Endothelial cell of umbilical vein (primary cell): Measurements from ENCODE around the gene DLEU7. TPM values are rescaled to one million over a fixed set of nuclear protein-coding genes. Genes with fewer than 3 reads are reported as not detected.

Experiments used
- BruUV-seq: library from RNA; stranded (reverse); fragments of 400-500 nt; replicated peaks from 2 replicates; lab custom pipeline; 2021; lab: Mats Ljungman, UMichigan
- CTCF ChIA-PET: fragments of 300-600, 350-600 bp; sonication (Branson Sonifier 250); formaldehyde crosslinking; loops from one replicate; lab custom pipeline; 2021; ENCODE audit warnings: antibody characterized with exemption, inconsistent platforms; lab: Charles Lee
- POLR2A ChIA-PET: fragments of 300-600, 350-600 bp; sonication (Branson Sonifier 250); formaldehyde crosslinking; loops from one replicate; lab custom pipeline; 2021; ENCODE audit warnings: antibody characterized with exemption, inconsistent platforms; lab: Charles Lee
- DNase-seq: peaks from one replicate; pipeline ENCODE4 v3.0.0-alpha.2; 2011; ENCODE audit warnings: low read depth, low spot score
- FAIRE-seq: peaks from 2 replicates; lab custom pipeline; 2011; peaks lifted over from hg19 to GRCh38; lab: Jason Lieb, UNC
- H2AFZ ChIP-seq: 2 replicates; pipeline ENCODE4 v1.6.0; 2012; ENCODE audit warnings: low read depth, low read length, control low read depth, inconsistent platforms
- H3K27ac ChIP-seq: 2 replicates; pipeline ENCODE4 v1.5.1; 2011; ENCODE audit warnings: low read depth, mild to moderate bottlenecking, control low read depth, low read length, moderate library complexity; ENCODE audit not compliant: insufficient read depth
- H3K27me3 ChIP-seq, 2 experiments: 2 replicates each; pipeline versions ENCODE4 v1.6.0 to v1.6.1; 2011; ENCODE audit warnings: low read length in 2 of 2, mixed read lengths in 1 of 2; ENCODE audit not compliant: control insufficient read depth in 2 of 2, insufficient read depth in 2 of 2
- H3K36me3 ChIP-seq, 2 experiments: 2 replicates in 1 of 2; 3 replicates in 1 of 2; pipeline ENCODE4 v1.5.1; 2011; ENCODE audit warnings: low read length in 2 of 2, mild to moderate bottlenecking in 1 of 2, moderate library complexity in 1 of 2; ENCODE audit not compliant: control insufficient read depth in 2 of 2, insufficient read depth in 2 of 2; ENCODE audit errors: extremely low read depth in 1 of 2
- H3K4me1 ChIP-seq: 3 replicates; pipeline ENCODE4 v1.5.1; 2011; ENCODE audit warnings: mild to moderate bottlenecking, low read length; ENCODE audit not compliant: control insufficient read depth, insufficient read depth; ENCODE audit errors: extremely low read depth
- H3K4me2 ChIP-seq: 2 replicates; pipeline ENCODE4 v1.6.1; 2011; ENCODE audit warnings: low read length, control low read depth, mixed read lengths; ENCODE audit not compliant: insufficient read depth
- H3K4me3 ChIP-seq, 3 experiments: fragments of 200-600 bp in 1 of 3; sonication (generic), shearing (Covaris generic) in 1 of 3; replicated peaks in 1 of 3; 2 replicates each; pipeline ENCODE4 v1.5.1; 2011 to 2016; ENCODE audit warnings: control low read depth in 3 of 3, low read length in 3 of 3, mild to moderate bottlenecking in 2 of 3, inconsistent platforms in 1 of 3, low read depth in 1 of 3, moderate library complexity in 1 of 3; ENCODE audit not compliant: insufficient read depth in 1 of 3
- H3K79me2 ChIP-seq: 2 replicates; pipeline ENCODE4 v1.6.0; 2012; ENCODE audit warnings: low read length, inconsistent platforms; ENCODE audit not compliant: control insufficient read depth, insufficient read depth
- H3K9ac ChIP-seq: replicated peaks from 2 replicates; pipeline ENCODE3; 2011; ENCODE audit warnings: low read length, control low read depth; ENCODE audit not compliant: insufficient read depth; ENCODE audit errors: extremely low read depth
- H3K9me1 ChIP-seq: replicated peaks from 3 replicates; pipeline ENCODE4 v1.6.0; 2011; ENCODE audit warnings: mild to moderate bottlenecking, low read length; ENCODE audit not compliant: control insufficient read depth, insufficient read depth; ENCODE audit errors: extremely low read depth
- H3K9me3 ChIP-seq: replicated peaks from 2 replicates; pipeline ENCODE4 v1.5.1; 2012; ENCODE audit warnings: low read length, inconsistent platforms; ENCODE audit not compliant: control insufficient read depth, insufficient read depth
- H4K20me1 ChIP-seq: replicated peaks from 2 replicates; pipeline ENCODE3; 2011; ENCODE audit warnings: mild to moderate bottlenecking, low read length; ENCODE audit not compliant: control insufficient read depth, insufficient read depth; ENCODE audit errors: extremely low read depth
- CTCF ChIP-seq, 2 donors: IDR thresholded peaks; 1 replicate in 1 of 2; 2 replicates in 1 of 2; pipeline ENCODE4 v1.5.1; 2011; ENCODE audit warnings: low read length in 2 of 2, mild to moderate bottlenecking in 2 of 2, moderate library complexity in 2 of 2, control low read depth in 1 of 2, inconsistent platforms in 1 of 2, low read depth in 1 of 2; ENCODE audit not compliant: insufficient read depth in 1 of 2; ENCODE audit errors: extremely low read depth in 1 of 2
- EZH2 ChIP-seq: IDR thresholded peaks from 2 replicates; pipeline ENCODE4 v1.6.1; 2012; ENCODE audit warnings: borderline replicate concordance, low read depth, mild to moderate bottlenecking, moderate library complexity, low read length, inconsistent platforms; ENCODE audit not compliant: severe bottlenecking
- FOS ChIP-seq: IDR thresholded peaks from 2 replicates; pipeline ENCODE4 v1.6.1; 2011; ENCODE audit warnings: mild to moderate bottlenecking, low read length, moderate library complexity, borderline replicate concordance; ENCODE audit not compliant: insufficient read depth
- GATA2 ChIP-seq: IDR thresholded peaks from 2 replicates; pipeline ENCODE4 v1.7.0; 2011; ENCODE audit warnings: low read depth, mild to moderate bottlenecking, moderate library complexity, mixed read lengths, low read length; ENCODE audit not compliant: insufficient read length, insufficient read depth
- JUN ChIP-seq: IDR thresholded peaks from 2 replicates; pipeline ENCODE4 v1.6.1; 2011; ENCODE audit warnings: borderline replicate concordance, low read depth; ENCODE audit not compliant: insufficient read length, insufficient read depth
- MAX ChIP-seq: IDR thresholded peaks from 2 replicates; pipeline ENCODE4 v1.6.1; 2011; ENCODE audit not compliant: insufficient read depth, insufficient read length
- MYC ChIP-seq: IDR thresholded peaks from one replicate; pipeline ENCODE4 v1.6.1; 2011; ENCODE audit warnings: mild to moderate bottlenecking, low read depth, low read length
- POLR2A ChIP-seq: IDR thresholded peaks from 2 replicates; pipeline ENCODE4 v1.6.1; 2012; ENCODE audit warnings: low read depth, mild to moderate bottlenecking, control low read depth, low read length
- POLR2AphosphoS5 ChIP-seq: IDR thresholded peaks from 2 replicates; pipeline ENCODE4 v1.6.1; 2012; ENCODE audit warnings: low read depth, mild to moderate bottlenecking, control low read depth, low read length, moderate library complexity; ENCODE audit not compliant: insufficient read depth
- dilution Hi-C: fragments of 300-500 bp; cut with MboI; formaldehyde crosslinking; loops from one replicate; pipeline ENCODE4 v1.15.0; 2019; ENCODE audit warnings: low sequenced_read_pairs; ENCODE audit not compliant: extremely low pct_ligation_motif_present
- intact Hi-C: fragments of 100-400 bp; cut with micrococcal nuclease; formaldehyde crosslinking; loops from one replicate; pipeline ENCODE4 v1.10.0; 2022
- polyA plus RNA-seq, 4 experiments: library from polyadenylated mRNA; depleted of rRNA in 3 of 4; stranded (reverse) in 3 of 4; unstranded in 1 of 4; fragments of >200 nt; gene quantifications; 2 replicates each; pipeline versions ENCODE4 v1.2.1 to v1.2.3, GENCODE V29; 2011 to 2012; ENCODE audit warnings: missing spikeins in 1 of 4
- total RNA-seq: library from RNA; stranded (reverse); gene quantifications from 2 replicates; pipeline ENCODE4 v1.2.3, GENCODE V29; 2021

DLEU7 gene
- total and polyA plus RNA-seq, 2 donors (not counting 3 experiments of a cell fraction or from before 2014, with no cell fraction given): not detected

- dilution Hi-C loops: no loop called here
- H3K9me3 ChIP-seq: no peaks in the 10 kb centered on the region
- no peak overlapping the region for H3K27ac ChIP-seq
- no peak overlapping the region for H3K4me2 ChIP-seq
- no peaks in the 10 kb centered on the region for H3K9me1 ChIP-seq
- FAIRE-seq (no peak), DNase-seq (no peak)
- H3K79me2 ChIP-seq: no peaks in the 10 kb centered on the region
- no peaks in the 10 kb centered on the region for H3K4me1 ChIP-seq
- H3K4me3 ChIP-seq: no peak overlapping the region
- CTCF ChIA-PET: interaction anchor here (1.3 kb wide), 1 partner anchor 24 kb away, joined by 4 read pairs; no protein-coding TSS in a partner anchor
- H3K36me3 ChIP-seq: no peaks in the 10 kb centered on the region
- H2AFZ ChIP-seq: no peak overlapping the region
- H3K9ac ChIP-seq: no peak overlapping the region
- BruUV-seq: no TSS peak
- H4K20me1 ChIP-seq: no peaks in the 10 kb centered on the region
- peaks cover 9 to 17% of the 10 kb centered on the region in 2 experiments for H3K27me3 ChIP-seq
- TF ChIP-seq POLR2A (no peak), MYC (no peak), EZH2 (no peak), GATA2 (no peak)
- intact Hi-C loops: no loop called here
- POLR2A ChIA-PET: no interaction called here
These were observed 44.9 kb upstream of the DLEU7 start for GRCh38 chr13:50888362-50888761.

- Histone ChIP-seq H4K20me1 (no peaks in the 10 kb centered on the region), H3K9ac (no peak overlapping the region), H3K4me2 (no peak overlapping the region), H3K9me1 (no peaks in the 10 kb centered on the region), H3K36me3 (no peaks in the 10 kb centered on the region), H3K27me3 (peaks cover 9 to 17% of the 10 kb centered on the region in 2 experiments), H3K4me3 (no peak overlapping the region), H3K27ac (no peak overlapping the region), H2AFZ (no peak overlapping the region), H3K9me3 (no peaks in the 10 kb centered on the region), H3K4me1 (no peaks in the 10 kb centered on the region), H3K79me2 (no peaks in the 10 kb centered on the region)
- intact Hi-C loops (no loop called here), dilution Hi-C loops (no loop called here)
- ChIA-PET CTCF (no interaction called here), POLR2A (no interaction called here)
- DNase-seq (no peak), FAIRE-seq (no peak)
- TF ChIP-seq MAX: no peak
- no peak for TF ChIP-seq POLR2A
- no peak for TF ChIP-seq JUN
- TF ChIP-seq MYC: no peak
- no peak for TF ChIP-seq POLR2AphosphoS5
- TF ChIP-seq EZH2: no peak
- no peak for TF ChIP-seq GATA2
- TF ChIP-seq CTCF (IDR thresholded peaks at IDR 0.05; ENCODE audit: extremely low read depth in 1 of 2, insufficient read depth in 1 of 2, low read depth in 1 of 2, low read length in 2 of 2): no peak
- TF ChIP-seq FOS: no peak
- no TSS peak for BruUV-seq
These were observed 43.7 kb upstream of the DLEU7 start for GRCh38 chr13:50887151-50887550.
